Ovary (tissue), 9 donors: Measurements from ENCODE around the gene STIM2. TPM values are rescaled to one million over a fixed set of nuclear protein-coding genes. Genes with fewer than 3 reads are reported as not detected.
A peak's percentile ranks its signal among the peaks of the same experiment; 100 is the strongest.

Experiments used
- DNase-seq, 5 donors: peaks; one replicate each; pipeline ENCODE4 v3.0.0-alpha.2; 2019 to 2020
- H3K27ac ChIP-seq, 2 donors: fragments of 200-600 bp; one replicate each; pipeline versions ENCODE4 v1.5.1 to v1.8.0; 2019 to 2022
- H3K27me3 ChIP-seq: fragments of 200-600 bp; one replicate; pipeline ENCODE4 v1.8.0; 2022
- H3K36me3 ChIP-seq: fragments of 200-600 bp; sonication (generic); one replicate; pipeline ENCODE4 v1.5.1; 2019
- H3K4me1 ChIP-seq: one replicate; pipeline ENCODE4 v1.8.1; 2013; ENCODE audit warnings: mild to moderate bottlenecking, moderate library complexity; ENCODE audit not compliant: insufficient read depth
- H3K4me3 ChIP-seq: fragments of 200-600 bp; sonication (generic); one replicate; pipeline ENCODE4 v1.5.1; 2017
- H3K9me3 ChIP-seq, 2 donors: fragments of 200-600 bp in 1 of 2; sonication (generic) in 1 of 2; one replicate each; pipeline versions ENCODE4 v1.5.1 to v1.8.1; 2013 to 2019; ENCODE audit warnings: mild to moderate bottlenecking in 1 of 2, moderate library complexity in 1 of 2
- CTCF ChIP-seq, 3 donors: fragments of 450-650 bp in 2 of 3; fragments of 200-600 bp in 1 of 3; IDR thresholded peaks; one replicate each; pipeline versions ENCODE4 v1.5.1 to v1.8.0; 2016 to 2022; ENCODE audit warnings: antibody characterized with exemption in 3 of 3, mild to moderate bottlenecking in 1 of 3
- EP300 ChIP-seq: sonication (generic); formaldehyde crosslinking; IDR thresholded peaks from one replicate; pipeline ENCODE4 v1.6.1; 2017; ENCODE audit warnings: antibody characterized with exemption
- POLR2A ChIP-seq: fragments of 450-650 bp; IDR thresholded peaks from one replicate; pipeline ENCODE4 v1.6.1; 2017; ENCODE audit warnings: antibody characterized with exemption, mild to moderate bottlenecking, moderate library complexity
- WGBS, 3 donors: extraction: QIAGEN DNeasy Blood & Tissue Kit in 1 of 3; methylation state at CpG; one replicate each; pipeline versions ENCODE4 v1.1.5 to v1.1.7; 2013 to 2017; 5-methylcytosine and 5-hydroxymethylcytosine counted together
- intact Hi-C, 4 donors: fragments of 100-400 bp; cut with DNase I; formaldehyde crosslinking; loops; one replicate each; pipeline versions ENCODE4 v1.11.0 to v1.15.1; 2022 to 2023
- polyA plus RNA-seq, 2 donors: library from polyadenylated mRNA; stranded (reverse); fragments of 200-250 nt in 1 of 2; fragments of 350-450 nt in 1 of 2; fragmentation: Illumina TruSeq in 1 of 2; extraction: RNeasy Lipid Tissue Mini Kit (QIAGEN cat#74804) in 1 of 2; gene quantifications; one replicate each; pipeline ENCODE4 v1.2.3, GENCODE V29; 2013 to 2014
- total RNA-seq, 7 donors: library from RNA; depleted of rRNA in 2 of 7; stranded (reverse); fragments of >200 nt in 2 of 7; fragmentation: NEBNext Ultra II Directional in 3 of 7; extraction: Animal tissue kit (Norgen Biotek cat#: 25700) in 3 of 7; gene quantifications; one replicate each; pipeline versions ENCODE4 v1.1.0 to v1.2.4, GENCODE V29; 2016 to 2023
- donor health status: DM: no; HTN: no; CAD: no; lungs with moderate emphysema.
- donor health status: DM: no; HTN: no; CAD: no.
- donor health status: Bipolar disorder and iron deficiency.
- donor health status: DM: yes; HTN: yes; CAD: no.
- donor health status: DM: no; HTN: no; CAD: no.
- donor health status: DM: yes; HTN: yes; CAD: no.

Gene STIM2
- total and polyA plus RNA-seq, 9 donors, result 24.0 to 47.9 (median 38.8) TPM

GRCh38 chr4:26935397-26935796 is 74.8 kb downstream of the STIM2 start:
- Histone ChIP-seq H3K9me3 (no peaks in the 10 kb centered on the region), H3K27ac (no peak overlapping the region), H3K4me1 (peaks cover 5% of the 10 kb centered on the region), H3K36me3 (no peaks in the 10 kb centered on the region), H3K27me3 (no peaks in the 10 kb centered on the region), H3K4me3 (no peak overlapping the region)
- TF ChIP-seq POLR2A, result no peak
- no peak for TF ChIP-seq CTCF (IDR thresholded peaks at IDR 0.05)
- 83 to 94% (median 90%) methylated on average over 1 of the region's 1 CpG for WGBS, 3 donors
- intact Hi-C loops, result no loop called here
- DNase-seq, result no peak

- H3K27ac ChIP-seq, result peak overlapping the region in 1 of 2 donors; percentile 11
- H3K36me3 ChIP-seq, result no peaks in the 10 kb centered on the region
- WGBS, 3 donors, result 71 to 76% (median 76%) methylated on average over 5 of the region's 5 CpGs
- no peaks in the 10 kb centered on the region for H3K9me3 ChIP-seq
- DNase-seq, result peak; percentile 43 to 66 (median 51)
- TF ChIP-seq EP300, result no peak
- no peak for TF ChIP-seq CTCF (IDR thresholded peaks at IDR 0.05)
- TF ChIP-seq POLR2A, result no peak
- peaks cover 7% of the 10 kb centered on the region for H3K4me1 ChIP-seq
- no peaks in the 10 kb centered on the region for H3K27me3 ChIP-seq
- intact Hi-C loops, result no loop called here
- no peak overlapping the region for H3K4me3 ChIP-seq
Measured at GRCh38 chr4:26936284-26937065, 75.8 kb downstream of the STIM2 start.

- H3K4me3 ChIP-seq, result no peak overlapping the region
- no peaks in the 10 kb centered on the region for H3K27me3 ChIP-seq
- H3K36me3 ChIP-seq, result no peaks in the 10 kb centered on the region
- peaks cover 9% of the 10 kb centered on the region for H3K4me1 ChIP-seq
- no peaks in the 10 kb centered on the region for H3K9me3 ChIP-seq
- DNase-seq, result no peak
- intact Hi-C loops, result no loop called here
- WGBS, 3 donors, result 85 to 97% (median 87%) methylated on average over 2 of the region's 2 CpGs
- H3K27ac ChIP-seq, result peak overlapping the region in 1 of 2 donors; percentile 11
- no peak for TF ChIP-seq POLR2A
- TF ChIP-seq EP300, result no peak
- no peak for TF ChIP-seq CTCF (IDR thresholded peaks at IDR 0.05)
Measured at GRCh38 chr4:26937139-26937538, 76.5 kb downstream of the STIM2 start.

GRCh38 chr4:26937567-26937966 is 76.9 kb downstream of the STIM2 start:
- TF ChIP-seq CTCF (IDR thresholded peaks at IDR 0.05) (no peak), EP300 (no peak), POLR2A (no peak)
- Histone ChIP-seq H3K4me1 (peaks cover 10% of the 10 kb centered on the region), H3K9me3 (no peaks in the 10 kb centered on the region), H3K36me3 (no peaks in the 10 kb centered on the region), H3K27ac (peak overlapping the region in 1 of 2 donors; percentile 31), H3K27me3 (no peaks in the 10 kb centered on the region), H3K4me3 (no peak overlapping the region)
- DNase-seq, result no peak
- intact Hi-C loops, result no loop called here
- WGBS, 3 donors, result 73 to 83% (median 80%) methylated on average over 3 of the region's 3 CpGs
